NB4 (cell line): Measurements from ENCODE around the gene EPN2.

ENCODE experiments used
- CTCF ChIP-seq: IDR thresholded peaks from one replicate; pipeline ENCODE4 v1.5.1; 2012; ENCODE audit warnings: low read depth, low read length
- MAX ChIP-seq: IDR thresholded peaks from 2 replicates; pipeline ENCODE4 v1.6.1; 2011; ENCODE audit warnings: low read depth, low read length
- MYC ChIP-seq: IDR thresholded peaks from 2 replicates; pipeline ENCODE4 v1.6.1; 2011; ENCODE audit warnings: low read depth, low read length
- POLR2A ChIP-seq: IDR thresholded peaks from 2 replicates; pipeline ENCODE4 v1.6.1; 2011; ENCODE audit warnings: mild to moderate bottlenecking; ENCODE audit not compliant: insufficient read length; ENCODE audit errors: extremely low read depth

- TF ChIP-seq CTCF (no peak), POLR2A (no peak), MAX (no peak), MYC (no peak)
Measured at GRCh38 chr17:19305256-19305655, 68.1 kb downstream of the EPN2 start.
